ENCODE data around the gene GGT1.
"Not testable (repeated sequence)": the region's sequence is repeated elsewhere in the genome, so short reads cannot be mapped to it uniquely, and the experiment has no call there.

The GGT1 gene

GRCh38 chr22:24599958-24600715 is 2.9 kb upstream of the GGT1 start:
- DNase-seq: not testable (repeated sequence)

DNA sequence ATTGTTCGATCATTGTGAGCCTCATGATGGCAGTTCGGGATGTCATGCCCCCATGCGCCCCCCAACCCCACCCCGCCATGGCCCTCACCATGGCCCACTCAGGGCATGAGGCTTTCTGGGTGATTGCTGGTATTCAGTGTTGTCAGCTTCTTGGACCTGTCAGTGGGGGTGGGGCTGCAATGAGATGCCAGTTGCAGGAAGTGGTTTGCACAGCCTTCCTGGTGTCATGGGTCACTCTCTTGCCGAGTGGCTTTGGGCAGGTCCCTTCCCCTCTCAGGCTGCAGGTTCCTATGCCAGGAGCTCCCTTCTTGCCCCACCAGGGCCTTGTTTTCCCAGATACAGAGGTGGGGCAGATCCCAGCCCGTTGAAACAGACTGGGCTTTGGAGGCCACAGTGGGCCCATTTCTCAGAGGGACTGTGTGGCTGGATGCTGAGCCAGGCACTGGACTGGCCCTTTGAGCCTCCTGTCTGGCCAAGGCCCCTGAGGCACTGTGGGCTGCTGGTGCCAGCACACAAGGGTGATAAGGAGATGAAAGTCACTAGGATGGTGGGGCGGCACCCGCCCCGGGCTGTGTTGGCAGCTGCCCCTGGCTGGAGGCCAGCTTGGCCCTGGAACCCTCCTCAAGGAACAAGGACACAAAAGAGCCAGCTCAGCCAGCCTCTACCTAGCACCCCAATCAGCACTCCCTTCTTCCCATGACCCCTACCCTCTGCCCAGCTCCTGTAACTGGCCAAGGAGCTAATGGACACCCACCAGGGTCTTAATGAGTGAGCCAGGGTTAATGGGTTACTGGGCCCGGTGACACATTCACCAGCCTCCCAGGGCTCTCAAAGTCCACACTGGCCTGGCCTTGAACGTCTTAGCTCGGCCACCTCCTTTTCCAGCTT is 1.5 kb upstream of the GGT1 start:
- no peak for DNase-seq

- DNase-seq: not testable (repeated sequence)
Measured at GRCh38 chr22:24602105-24602749, 766 bp upstream of the GGT1 start.

DNA sequence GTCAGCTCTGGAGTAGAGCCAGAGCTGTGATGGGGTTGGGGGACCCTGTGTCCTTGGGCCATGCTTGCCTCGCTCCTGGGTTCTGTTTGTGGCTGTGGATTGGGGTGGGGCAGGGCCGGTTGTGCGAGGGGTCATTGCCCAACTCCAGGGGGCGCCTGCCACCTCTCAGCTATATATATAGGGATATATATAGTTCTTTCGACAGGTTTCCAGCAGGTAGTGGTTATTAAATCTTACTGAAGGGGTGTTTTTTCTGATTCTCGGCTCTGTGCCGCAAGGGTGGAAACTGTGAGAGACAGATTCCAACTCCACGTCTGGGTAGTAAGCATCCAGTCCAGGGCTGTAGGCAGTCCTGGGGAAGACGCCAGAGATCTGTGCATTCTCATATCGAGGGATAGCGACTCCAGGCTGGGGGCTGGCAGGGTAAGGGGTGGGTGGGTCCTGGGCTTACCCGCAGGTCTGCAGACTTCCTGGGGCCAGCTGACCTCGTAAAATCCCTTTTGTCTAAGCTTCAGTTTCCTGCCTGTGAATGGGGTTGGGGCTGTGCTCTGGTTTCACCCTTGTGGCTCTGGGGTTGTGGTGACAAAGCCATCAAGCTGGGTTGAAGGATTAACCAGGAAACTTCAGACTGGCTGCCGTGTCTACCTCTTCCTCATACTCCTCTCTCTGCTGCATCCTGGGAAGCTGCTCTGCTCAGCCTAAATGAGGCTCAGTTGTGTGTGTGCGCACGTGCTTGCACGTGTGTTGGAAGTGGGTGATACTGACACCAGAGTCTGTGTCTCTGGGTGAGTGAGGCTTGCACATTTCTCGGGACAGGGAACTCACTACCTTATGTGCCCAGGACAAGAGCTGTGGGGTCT is 1.0 kb downstream of the GGT1 start:
- DNase-seq: not testable (repeated sequence)

DNA sequence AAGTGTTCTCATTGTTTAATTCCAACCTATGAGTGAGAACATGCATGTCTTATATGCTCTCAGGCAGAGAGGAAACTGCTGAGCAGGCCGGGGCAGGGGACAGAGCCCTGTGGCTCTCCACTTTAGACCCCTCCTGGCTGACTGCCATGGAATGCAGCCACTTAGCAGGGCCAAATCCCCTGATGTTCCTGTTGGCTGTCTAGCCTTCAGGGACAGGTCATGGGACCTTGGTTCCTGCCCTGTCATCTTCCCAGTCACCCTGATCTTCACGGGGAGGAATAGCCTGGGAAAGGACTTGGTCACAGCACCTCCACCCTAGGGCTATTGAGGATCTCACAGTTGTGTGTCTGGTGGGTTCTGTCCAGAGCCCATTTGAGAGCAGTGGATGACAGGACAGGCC is 3.3 kb downstream of the GGT1 start:
- not testable (repeated sequence) for DNase-seq

DNA sequence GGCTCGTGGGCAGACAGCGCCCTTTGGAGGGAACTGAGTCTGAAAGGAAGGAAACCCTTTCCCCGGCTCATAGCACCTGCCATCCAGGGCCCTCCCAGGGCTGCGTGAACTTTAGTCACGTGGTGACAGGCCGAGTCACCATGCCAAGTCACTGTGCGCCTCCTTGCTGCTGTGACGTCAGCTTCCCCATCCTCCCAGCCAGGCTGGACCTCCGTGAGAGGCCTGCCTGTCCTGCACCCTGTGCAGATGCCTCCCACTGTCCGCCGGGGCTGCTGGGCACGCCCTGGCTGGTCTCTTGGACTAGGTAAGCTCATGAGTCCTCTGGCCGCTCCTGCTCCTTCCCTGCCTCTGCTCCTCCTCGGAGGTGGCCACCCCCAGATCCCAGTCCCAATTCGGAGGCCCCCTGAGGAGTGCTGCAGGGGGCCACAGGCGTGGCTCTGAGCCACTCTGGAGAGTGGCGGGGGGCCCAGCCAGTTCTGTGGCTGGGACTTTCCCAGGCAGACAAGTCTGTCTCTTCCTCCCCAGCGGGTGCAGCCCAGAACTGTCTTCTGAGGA is 4.5 kb downstream of the GGT1 start:
- peak; percentile 89 for DNase-seq

GRCh38 chr22:24608327-24608726 is 5.3 kb downstream of the GGT1 start:
- DNase-seq: not testable (repeated sequence)

- DNase-seq: not testable (repeated sequence)
Measured at GRCh38 chr22:24609888-24610287, 6.9 kb downstream of the GGT1 start.

DNA sequence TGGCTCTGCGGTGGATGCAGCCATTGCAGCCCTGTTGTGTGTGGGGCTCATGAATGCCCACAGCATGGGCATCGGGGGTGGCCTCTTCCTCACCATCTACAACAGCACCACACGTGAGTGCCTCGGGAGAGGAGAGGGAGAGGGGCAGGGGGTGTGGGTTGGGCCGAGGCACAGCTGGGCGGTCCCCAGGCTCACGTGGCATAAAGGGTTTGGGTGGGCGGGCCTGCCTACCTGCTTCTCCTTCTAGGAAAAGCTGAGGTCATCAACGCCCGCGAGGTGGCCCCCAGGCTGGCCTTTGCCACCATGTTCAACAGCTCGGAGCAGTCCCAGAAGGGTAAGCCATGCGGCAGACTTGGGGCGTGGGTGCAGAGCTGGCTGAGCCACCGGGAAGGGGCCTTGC is 11.8 kb downstream of the GGT1 start:
- not testable (repeated sequence) for DNase-seq

- not testable (repeated sequence) for DNase-seq
Measured at GRCh38 chr22:24621244-24621643, 18.3 kb downstream of the GGT1 start.

- not testable (repeated sequence) for DNase-seq
Measured at GRCh38 chr22:24622596-24622995, 19.6 kb downstream of the GGT1 start.

DNA sequence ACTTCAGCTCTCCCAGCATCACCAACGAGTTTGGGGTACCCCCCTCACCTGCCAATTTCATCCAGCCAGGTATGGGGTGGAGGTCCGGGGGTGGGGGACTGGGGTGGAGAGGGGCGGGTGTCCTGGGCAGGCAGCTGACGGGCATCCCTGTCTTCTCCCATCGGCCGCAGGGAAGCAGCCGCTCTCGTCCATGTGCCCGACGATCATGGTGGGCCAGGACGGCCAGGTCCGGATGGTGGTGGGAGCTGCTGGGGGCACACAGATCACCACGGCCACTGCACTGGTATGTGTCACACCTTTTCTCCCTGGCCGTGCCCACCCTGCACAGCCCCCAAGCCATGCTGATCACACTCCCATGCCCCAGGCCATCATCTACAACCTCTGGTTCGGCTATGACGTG is 24.9 kb downstream of the GGT1 start:
- not testable (repeated sequence) for DNase-seq

GRCh38 chr22:24629069-24629468 is 26.1 kb downstream of the GGT1 start:
- not testable (repeated sequence) for DNase-seq

- not testable (repeated sequence) for DNase-seq
Measured at GRCh38 chr22:24630812-24631427, 27.9 kb downstream of the GGT1 start.

DNA sequence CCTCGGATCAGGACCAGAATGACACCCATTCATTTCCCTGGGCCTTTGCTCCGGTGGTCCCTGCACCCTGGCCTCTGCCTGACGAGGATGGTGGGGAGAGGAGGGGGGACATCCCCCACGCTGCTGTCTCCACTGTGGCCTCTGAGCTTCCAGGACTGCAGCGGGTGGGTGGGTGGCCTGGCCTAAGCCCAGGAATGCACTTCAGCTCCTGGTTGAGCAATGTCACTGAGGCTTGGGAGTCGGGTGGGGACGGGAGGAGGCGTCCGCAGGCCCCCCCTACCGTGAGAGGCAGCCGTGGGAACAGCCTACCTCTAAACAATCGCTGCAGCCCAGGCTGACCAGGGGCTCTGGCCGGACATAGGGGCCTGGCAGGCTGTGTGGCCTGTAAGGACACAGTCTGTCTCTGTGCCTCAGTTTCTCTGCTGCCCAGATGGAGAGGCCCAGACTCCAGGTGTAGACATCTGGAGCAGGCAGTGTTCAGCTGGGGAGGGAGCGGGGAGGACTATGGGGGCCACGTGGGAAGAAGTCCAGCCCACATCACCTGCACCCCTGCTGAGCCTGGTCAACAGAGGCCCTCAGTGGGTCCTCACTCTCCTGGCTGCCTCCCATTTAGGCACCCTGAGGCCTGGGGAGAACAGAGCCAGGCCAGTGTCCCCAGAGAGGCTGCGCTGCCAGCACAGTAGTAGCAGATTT is 28.6 kb downstream of the GGT1 start:
- DNase-seq: not testable (repeated sequence)

- DNase-seq: not testable (repeated sequence)
Measured at GRCh38 chr22:24632642-24633041, 29.6 kb downstream of the GGT1 start.

GRCh38 chr22:24633231-24634023 is 30.4 kb downstream of the GGT1 start:
- not testable (repeated sequence) for DNase-seq

GRCh38 chr22:24634776-24635389 is 31.9 kb downstream of the GGT1 start:
- not testable (repeated sequence) for DNase-seq

DNA sequence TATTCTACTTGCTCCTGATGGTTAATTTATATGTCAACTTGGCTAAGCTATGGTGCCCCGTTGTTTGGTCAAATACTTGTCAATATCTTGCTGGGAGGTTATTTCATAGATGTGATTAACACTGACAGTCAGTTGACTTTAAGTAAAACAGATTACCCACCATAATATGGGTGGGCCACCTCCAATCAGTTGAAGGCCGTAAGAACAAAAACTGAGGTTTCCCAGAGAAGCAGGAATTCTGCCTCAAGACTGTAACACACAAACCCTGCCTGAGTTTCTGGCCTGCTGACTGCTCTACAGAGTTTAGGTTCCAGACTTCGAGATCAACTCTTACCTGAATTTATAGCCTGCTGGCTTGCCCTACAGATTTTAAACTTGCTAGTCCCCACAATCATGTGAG is 33.5 kb downstream of the GGT1 start:
- DNase-seq: not testable (repeated sequence)

Measured in activated effector memory CD4-positive, alpha-beta T cell treated with anti-CD3 and anti-CD28 coated beads, Interleukin-2, amount 50 U/mL, for 16 hours (primary cell).